HG02798 (cell line): ENCODE data around the gene SNX21.
"Not testable (repeated sequence)": the region's sequence is repeated elsewhere in the genome, so short reads cannot be mapped to it uniquely, and the experiment has no call there.

Experiments used
- ATAC-seq: cut with Tn5 transposase; IDR thresholded peaks from one replicate; pipeline ENCODE4 v1.9.1; 2021; ENCODE audit warnings: mild to moderate bottlenecking; ENCODE audit not compliant: unreplicated experiment, poor library complexity

The SNX21 gene

DNA sequence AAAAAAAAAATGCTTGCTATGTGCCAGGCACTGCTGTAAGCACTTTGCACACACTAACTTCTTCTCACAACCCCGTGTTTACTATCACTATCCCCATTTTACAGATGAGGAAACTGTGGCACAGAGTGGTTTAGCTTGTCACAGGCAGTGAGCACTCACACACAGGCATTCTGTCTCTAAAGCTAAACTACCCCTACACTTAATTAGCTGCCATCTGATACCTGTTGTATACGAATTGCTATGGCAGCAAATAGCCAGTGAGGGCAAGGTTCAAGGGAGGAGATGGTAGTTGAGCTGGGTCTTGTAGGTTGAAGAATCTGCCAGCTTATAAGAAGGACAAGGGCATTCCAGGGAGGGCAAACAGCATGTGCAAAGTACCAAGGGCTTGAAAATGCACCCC is 11.7 kb upstream of the SNX21 start:
- ATAC-seq, result no peak

GRCh38 chr20:45822857-45823256 is 10.7 kb upstream of the SNX21 start:
- no peak for ATAC-seq

DNA sequence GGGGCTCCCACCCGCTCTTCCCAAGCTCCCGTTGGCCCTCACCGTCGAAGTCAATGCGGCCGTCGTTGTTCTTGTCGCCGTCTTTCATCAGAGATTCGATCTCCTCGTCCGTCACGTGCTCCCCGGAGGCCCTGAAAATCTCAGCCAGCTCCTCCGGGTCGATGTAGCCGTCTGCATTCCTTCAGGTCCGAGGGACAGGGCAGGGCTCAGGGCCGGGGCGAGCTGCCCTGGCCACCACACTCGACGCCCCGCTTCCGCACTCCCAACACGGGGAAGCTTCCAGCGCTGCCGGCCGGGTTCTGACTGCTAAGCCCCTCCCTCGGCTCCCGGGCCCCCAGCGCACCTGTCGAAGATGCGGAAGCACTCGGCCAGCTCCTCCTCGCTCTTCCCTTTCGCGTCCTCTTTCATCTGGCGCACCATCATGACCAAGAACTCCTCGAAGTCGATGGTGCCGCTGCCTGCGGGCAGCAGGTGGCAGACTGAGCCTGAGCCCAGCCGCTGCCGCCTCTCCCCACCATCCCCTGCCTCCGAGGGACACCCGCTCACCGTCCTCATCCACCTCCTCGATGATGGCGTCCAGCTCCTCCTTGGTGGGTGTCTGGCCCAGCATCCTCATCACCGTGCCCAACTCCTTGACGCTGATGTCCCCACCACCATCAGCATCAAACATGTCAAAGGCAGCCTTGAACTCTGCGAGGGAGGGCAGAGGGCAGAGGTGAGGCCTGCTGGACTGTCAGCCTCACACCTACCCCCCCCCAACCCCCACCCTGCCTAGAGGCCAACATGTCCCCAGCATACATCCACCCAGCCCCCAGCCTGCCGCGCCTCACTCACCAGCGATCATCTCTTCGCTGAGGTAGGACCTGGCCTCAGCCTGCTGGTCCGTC is 9.4 kb upstream of the SNX21 start:
- no peak for ATAC-seq

DNA sequence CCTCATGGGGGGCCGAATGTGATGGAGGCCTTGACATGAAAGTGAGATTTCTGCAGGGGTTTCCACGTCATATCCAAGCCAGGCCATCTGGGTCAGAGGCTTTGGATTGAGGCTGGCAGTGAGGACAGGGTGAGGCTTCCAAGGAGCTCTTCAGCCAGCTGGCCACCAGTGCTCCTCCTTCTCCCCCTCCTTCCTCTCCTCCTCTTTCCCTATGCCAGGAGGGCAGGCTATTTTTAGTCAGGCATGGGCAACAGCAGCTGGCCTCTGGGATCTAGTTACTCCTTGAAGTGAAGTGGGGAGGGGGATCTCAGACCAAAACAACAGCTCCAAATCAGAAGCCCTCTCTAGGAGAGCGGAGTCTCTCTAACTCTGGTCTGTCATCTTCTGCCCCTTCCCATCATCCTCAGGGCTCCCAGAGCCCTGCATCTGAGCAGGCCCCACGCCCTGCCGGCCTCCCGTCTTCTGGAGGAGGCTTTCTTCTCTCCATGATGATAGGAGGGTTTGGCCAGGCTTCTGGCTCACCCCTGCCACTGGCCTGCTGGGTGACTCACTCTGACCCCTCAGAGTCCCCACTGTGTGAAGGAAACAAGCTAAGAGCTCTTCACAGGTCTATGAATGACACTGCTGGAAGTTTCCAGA is 7.1 kb upstream of the SNX21 start:
- no peak for ATAC-seq

GRCh38 chr20:45827030-45827652 is 6.5 kb upstream of the SNX21 start, which contains the start of gene TNNC2:
Gene TNNC2, minus strand, starts transcription at chr20:45827312. Its CDS starts 64 bp downstream, at chr20:45827248.
- ATAC-seq, result no peak

GRCh38 chr20:45827712-45828111 is 5.9 kb upstream of the SNX21 start:
- no peak for ATAC-seq

GRCh38 chr20:45828589-45828988 is 5.0 kb upstream of the SNX21 start:
- ATAC-seq, result no peak

GRCh38 chr20:45829673-45830106 is 3.9 kb upstream of the SNX21 start:
- ATAC-seq, result not testable (repeated sequence)

DNA sequence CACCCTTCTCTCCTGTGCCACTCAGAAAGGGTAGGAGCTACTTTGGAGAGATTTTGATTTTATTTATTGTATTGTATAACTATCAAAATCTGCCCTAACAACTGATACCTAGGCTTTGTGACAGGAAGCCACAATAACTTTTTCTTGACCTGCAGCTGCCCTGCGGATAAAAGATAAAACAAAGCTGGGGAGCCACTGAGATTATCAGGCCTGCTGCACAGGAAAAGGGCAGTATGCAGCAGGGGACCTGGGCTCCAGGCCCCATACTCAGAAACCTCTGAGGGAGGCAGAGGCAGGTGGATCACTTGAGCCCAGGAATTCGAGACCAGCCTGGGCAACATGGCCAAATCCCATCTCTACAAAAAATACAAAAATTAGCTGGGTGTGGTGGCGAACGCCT is 980 bp upstream of the SNX21 start:
- ATAC-seq, result no peak

DNA sequence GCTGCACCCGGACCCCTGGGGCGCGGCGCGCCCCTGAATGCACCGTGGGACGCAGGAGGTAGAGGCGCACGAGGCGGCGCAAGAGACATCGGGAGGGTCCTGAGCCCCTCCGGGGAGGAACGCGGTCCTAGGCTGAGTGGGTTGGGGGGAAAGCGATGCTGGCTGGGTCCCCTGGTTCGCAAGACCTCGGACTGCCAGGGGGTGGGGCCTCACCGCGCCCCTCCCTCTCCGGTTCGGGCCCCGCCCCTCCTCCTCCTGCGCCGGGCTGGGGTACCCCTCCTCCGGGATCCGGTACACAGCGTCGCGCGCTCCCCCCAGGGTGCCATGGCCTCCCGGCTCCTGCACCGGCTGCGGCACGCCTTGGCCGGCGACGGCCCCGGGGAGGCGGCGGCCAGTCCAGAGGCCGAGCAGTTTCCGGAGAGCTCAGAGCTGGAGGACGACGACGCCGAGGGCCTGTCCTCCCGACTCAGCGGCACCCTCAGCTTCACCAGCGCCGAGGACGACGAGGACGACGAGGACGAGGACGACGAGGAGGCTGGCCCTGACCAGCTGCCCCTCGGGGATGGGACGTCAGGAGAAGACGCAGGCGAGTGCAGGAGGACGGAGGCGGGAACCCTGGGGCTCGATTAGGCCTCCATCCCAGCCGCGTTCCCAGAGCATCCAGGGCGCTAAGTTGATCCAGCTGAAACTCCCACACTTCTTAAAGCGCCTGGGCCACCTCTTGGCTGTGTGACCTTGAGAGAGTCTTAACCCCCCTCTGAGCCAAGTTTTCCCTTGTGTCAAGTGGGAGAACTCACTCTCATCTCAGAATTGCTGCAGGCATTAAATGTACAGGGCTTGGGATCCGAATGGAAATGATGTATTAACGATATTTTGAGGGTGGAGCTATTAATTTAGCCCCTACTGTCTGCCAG is 541 bp downstream of the SNX21 start:
- peak; percentile 50 for ATAC-seq

GRCh38 chr20:45834797-45835161 is 1.2 kb downstream of the SNX21 start:
- ATAC-seq, result no peak

- no peak for ATAC-seq
Measured at GRCh38 chr20:45835329-45835765, 1.7 kb downstream of the SNX21 start.

- no peak for ATAC-seq
Measured at GRCh38 chr20:45835825-45836224, 2.2 kb downstream of the SNX21 start.

DNA sequence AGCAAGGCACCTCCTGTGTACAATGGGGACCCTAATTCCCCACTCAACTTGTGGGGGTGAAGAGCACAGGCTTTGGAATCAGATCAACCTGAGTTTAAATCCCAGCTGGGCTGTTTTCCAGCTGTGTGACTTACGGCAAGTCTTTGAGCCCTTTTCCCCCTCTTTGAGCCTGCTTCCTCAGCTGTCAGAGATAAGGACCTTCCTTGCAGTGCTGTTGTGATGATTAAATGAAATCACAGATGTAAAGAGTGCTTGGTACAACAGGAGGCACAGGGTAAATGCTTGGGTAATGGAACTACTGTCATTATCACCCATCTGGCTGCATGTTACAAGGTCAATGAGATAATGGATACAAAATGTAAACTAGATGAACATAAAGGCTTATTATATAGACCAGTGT is 3.2 kb downstream of the SNX21 start:
- ATAC-seq, result no peak

GRCh38 chr20:45840700-45841198 is 7.2 kb downstream of the SNX21 start:
- ATAC-seq, result no peak

DNA sequence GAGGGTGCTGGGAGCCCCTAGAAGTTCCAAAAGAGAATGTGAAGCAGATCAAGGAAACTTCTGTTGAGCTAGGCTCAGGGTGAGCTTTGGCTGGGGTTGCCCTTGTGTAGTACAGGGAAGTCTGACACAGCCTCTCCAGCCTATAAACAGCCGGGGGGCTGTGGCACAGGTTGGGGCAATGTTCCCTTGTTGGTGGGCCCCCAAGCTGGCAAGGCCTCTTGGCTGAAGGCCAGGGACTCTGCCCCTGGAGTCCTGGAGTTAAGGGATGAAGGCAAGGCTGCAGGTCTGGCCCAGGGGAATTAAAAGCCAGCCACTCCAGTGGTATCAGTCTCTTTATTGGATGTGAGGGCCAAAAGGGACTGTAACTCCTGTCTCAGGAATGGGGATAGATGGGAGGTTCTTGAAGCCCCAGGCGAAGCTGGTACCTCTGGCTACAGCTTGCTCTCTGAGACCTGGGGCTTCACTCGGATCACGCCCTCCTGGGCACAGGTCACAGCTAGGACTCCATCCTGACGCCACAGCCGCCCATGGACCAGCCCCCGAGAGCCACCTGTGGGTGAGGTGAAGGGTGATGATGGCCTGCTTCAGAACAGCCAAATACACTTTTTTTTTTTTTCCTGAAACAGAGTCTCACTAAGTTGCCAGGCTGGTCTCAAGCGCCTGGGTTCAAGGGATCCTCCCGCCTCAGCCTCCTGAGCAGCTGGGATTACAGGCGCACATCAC is 8.0 kb downstream of the SNX21 start:
- no peak for ATAC-seq

DNA sequence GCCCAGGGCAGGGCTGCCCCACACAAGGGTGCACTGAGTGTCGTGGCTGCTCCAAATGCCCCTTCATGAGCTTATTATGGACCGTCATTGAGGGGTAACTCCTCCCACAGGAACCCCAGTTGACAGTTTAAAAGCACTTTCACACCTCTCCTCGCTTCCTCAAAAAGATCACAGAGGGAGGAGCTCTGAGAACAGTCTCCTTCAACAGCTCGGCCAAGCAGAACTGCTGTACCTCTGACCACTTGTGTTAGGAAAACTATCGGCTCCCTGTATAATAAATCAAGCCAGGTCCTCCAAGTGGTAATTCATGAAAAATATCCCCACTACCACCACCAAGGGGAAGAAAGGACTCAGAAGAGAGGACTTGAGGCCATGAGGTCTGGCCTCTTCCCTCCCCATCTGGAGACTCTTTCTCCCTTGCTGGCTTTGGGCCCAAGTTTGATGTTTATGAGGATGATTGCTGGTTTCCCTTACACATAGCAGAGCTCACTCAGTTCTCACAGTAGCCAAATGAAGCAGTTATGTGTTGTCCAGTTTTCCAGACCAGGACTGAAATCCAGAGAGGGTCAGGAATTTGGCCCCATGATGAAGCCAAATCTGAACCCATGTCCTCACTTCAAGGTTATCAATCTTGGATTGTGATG is 8.7 kb downstream of the SNX21 start:
- ATAC-seq, result no peak

- ATAC-seq, result no peak
Measured at GRCh38 chr20:45843506-45843905, 9.9 kb downstream of the SNX21 start.

- no peak for ATAC-seq
Measured at GRCh38 chr20:45845452-45845851, 11.9 kb downstream of the SNX21 start.
